Activated CD4-positive, alpha-beta T cell treated with anti-CD3 and anti-CD28 coated beads for 4 hours (primary cell): Measurements from ENCODE around the gene AP3D1.

ENCODE experiments used
- DNase-seq, 2 donors: peaks; one replicate each; pipeline ENCODE4 v3.0.0-alpha.2; 2020

The AP3D1 gene

GRCh38 chr19:2058570-2059421 lies 92.6 kb downstream of the AP3D1 start:
- no peak for DNase-seq

GRCh38 chr19:2057484-2058469 lies 93.6 kb downstream of the AP3D1 start:
- DNase-seq = no peak

DNA sequence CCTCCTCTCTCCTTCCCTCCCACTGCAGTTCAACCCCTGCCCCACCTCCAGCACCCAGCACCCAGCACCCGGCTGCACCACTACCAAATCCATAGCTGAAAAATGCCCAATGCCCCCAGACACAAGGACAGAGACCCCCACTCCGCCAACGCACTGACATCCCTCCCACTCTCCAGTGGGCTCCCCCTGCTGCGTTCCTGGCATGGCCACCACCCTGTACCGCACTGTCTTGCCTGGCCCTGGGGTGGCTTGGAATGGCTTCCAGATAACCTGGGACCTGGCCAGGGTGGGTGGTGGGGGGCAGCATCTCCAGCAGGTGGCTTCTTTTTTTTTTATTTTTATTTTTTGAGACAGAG lies 94.6 kb downstream of the AP3D1 start:
- DNase-seq = no peak

GRCh38 chr19:2055931-2056836 lies 95.2 kb downstream of the AP3D1 start:
- DNase-seq = no peak

DNA sequence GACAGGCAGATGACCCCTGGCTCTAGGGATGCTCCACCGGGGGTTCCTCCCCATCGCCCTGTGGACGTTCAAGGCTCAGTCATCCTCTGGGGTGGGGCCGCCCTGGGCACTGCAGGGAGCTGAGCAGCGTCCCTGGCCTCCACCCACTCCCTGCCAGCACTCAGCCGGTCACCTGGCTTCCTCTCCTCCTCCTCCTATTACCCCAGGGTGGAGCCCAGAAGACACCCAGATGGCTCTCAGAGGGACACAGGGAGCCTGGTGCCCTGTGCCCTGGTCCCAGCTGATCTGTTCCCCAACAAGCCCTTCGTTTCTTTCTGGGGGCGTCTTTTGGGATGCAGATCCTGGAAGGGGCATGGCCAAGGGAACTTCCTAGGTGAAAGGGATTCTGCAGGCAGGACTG lies 96.6 kb downstream of the AP3D1 start:
- no peak for DNase-seq

GRCh38 chr19:2053601-2054389 lies 97.6 kb downstream of the AP3D1 start:
- no peak for DNase-seq

DNA sequence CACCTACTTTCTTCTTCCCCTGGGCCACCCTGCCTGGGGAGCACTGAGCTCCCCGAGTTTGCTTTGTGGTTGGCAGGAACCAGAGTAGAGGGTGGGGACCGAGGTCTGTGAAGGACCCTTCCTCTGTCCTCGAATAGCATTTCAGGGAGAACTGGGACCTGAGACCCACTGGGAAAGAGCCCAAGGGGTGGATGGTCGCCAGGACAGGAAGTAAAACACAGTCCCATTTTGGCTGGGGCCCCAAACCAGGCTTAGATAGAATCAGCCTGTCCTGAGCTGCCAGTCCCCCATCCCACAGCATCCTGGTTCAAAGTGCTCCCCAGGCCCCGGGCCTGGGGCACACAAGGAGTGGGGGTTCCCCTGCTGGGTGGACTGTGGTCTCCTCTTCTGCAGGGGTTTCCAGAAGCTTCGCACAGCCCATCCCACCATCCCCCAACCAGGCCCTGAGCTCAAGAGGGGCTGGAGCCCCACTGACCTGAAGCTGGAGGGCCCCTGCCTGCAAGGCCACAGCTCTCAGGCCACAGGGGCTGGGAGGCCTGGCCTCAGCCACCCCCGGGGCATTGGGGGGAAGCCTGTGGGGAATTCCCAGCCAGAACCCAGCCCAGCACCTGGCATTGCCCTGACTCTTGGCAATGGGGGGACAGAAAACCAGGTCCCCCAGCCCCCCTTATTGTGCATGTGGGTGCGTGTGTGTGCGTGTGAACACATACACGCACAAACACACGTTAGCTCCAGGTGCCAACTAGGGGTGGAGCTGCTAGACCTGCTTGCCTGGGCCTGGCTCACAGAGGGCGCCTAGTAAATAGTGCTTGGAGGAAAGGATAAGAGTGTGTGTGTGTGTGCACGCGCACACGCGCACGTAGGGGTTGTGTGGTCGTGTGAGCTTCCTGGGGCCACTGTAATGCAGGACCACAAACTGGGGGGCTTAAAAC lies 99.3 kb downstream of the AP3D1 start:
- DNase-seq = peak in 1 of 2 donors; percentile 38

DNA sequence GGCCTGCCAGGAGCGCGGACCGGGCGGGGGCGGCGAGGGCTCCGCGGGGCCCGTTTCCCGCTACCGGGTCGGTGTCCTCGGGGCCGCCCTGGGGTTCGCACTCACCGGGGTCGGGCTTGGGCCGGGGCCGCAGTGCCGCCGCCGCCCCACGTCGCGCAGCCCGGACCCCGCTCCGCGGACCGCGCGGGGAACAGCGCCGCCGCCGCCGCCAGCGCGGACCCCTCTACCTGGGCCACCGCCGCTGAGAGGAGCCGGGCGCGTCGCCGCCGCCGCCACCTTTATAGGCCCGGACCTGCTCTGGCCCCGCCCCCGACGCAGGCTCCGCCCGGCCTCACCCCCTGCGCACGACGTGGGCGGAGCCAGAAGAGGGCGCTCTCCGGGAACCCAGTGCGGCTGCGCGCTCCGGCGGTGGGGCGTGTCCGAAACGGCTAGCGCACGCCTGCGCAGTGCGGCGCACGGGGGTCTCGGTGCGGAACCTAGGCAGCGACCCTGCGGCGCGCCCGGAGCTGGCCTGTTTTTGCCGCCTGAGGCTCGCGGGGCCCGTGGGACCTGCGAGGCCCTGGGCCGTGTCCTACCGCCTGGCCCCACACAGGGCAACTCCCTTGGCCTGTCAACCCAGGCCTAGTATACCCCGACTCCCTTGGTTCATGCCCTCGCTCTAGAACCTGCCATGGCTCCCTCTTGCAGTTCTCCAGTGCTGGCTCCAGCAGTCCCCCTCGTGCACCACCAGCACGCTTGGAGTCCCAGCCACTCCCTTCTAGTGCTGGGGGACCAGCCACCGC lies 100.2 kb downstream of the AP3D1 start, which contains the start of gene MKNK2:
Gene MKNK2, minus strand, starts transcription at position 254 of the 782 bp plus-strand sequence. CDS start 393 bp downstream, outside the sequence.
- peak; percentile 96 to 97 for DNase-seq
